Measurements from ENCODE around the gene FRMPD4. TPM values are rescaled to one million over a fixed set of nuclear protein-coding genes. Genes with fewer than 3 reads are reported as not detected.
"Not testable (repeated sequence)": the region's sequence is repeated elsewhere in the genome, so short reads cannot be mapped to it uniquely, and the experiment has no call there.

Gene FRMPD4
- total RNA-seq, result 34.5 TPM

- DNase-seq, result peak; percentile 13
These were observed at the start of gene FRMPD4 for GRCh38 chrX:12138361-12139313. FRMPD4 (plus strand) TSS chrX:12138473; CDS start chrX:12138972, 499 bp downstream.

- no peak for DNase-seq
These were observed 48.5 kb upstream of the FRMPD4 start for GRCh38 chrX:12089740-12090139.

GRCh38 chrX:12113321-12113720 lies 25.0 kb upstream of the FRMPD4 start:
- DNase-seq, result no peak

- no peak for DNase-seq
These were observed 22.9 kb upstream of the FRMPD4 start for GRCh38 chrX:12115377-12115776.

GRCh38 chrX:12118134-12118533 lies 20.1 kb upstream of the FRMPD4 start:
- DNase-seq, result no peak

DNA sequence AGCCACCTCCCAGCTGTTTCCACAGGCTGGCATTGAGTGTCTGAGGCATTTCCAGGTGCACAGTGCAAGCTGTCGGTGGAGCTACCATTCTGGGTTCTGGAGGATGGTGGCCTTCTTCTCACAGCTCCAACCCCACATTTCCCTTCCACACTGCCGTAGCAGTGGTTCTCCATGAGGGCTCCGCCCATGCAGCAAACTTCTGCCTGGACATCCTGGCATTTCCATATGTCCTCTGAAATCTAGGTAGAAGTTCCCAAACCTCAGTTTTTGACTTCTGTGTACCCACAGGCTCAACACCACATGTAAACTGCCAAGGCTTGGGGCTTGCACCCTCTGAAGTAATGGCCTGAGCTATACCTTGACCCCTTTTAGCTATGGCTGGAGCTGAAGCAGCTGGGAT lies 10.3 kb upstream of the FRMPD4 start:
- DNase-seq, result no peak

DNA sequence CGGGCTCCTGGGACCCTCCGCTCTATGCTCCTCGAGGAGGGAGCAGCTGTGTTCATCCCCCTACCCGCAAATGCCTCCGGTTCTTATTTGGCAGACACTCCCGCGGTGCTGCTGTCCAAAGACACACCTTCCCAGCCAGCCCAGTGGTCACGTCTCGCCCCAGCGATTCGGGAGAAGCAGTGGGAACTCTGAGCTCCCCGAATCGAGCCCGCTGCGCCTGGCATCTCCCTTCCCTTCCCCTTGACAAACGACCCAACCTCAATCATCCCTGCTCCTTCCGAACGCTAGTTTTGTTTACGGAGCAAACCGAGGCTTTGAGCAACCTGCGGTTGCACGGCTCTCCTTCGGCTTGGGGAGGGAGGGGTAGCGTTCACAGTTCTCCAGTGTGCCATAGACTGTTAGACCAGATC lies 317 bp upstream of the FRMPD4 start:
- no peak for DNase-seq

- DNase-seq, result no peak
These were observed 1.8 kb downstream of the FRMPD4 start for GRCh38 chrX:12139934-12140611.

GRCh38 chrX:12141511-12141910 lies 3.2 kb downstream of the FRMPD4 start:
- DNase-seq, result no peak

DNA sequence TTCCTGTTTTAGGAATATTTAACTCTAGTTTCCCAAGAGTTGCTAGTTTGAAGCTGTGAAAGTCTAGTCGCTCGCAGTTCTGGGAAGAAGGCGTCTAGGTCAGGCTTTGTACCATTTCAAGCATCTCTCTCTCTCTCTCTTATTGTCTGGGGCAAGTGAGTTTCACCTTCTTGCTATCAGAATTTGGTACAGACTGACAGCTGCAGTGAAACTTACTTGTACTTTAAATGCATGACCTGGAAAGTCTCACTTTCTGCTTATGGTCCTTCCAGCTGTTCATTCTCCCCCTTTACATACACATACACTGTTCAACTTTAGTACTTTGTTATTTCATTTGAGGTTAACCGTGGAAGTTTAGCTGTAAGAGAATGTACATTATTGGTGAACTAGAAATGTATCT lies 4.4 kb downstream of the FRMPD4 start:
- no peak for DNase-seq

DNA sequence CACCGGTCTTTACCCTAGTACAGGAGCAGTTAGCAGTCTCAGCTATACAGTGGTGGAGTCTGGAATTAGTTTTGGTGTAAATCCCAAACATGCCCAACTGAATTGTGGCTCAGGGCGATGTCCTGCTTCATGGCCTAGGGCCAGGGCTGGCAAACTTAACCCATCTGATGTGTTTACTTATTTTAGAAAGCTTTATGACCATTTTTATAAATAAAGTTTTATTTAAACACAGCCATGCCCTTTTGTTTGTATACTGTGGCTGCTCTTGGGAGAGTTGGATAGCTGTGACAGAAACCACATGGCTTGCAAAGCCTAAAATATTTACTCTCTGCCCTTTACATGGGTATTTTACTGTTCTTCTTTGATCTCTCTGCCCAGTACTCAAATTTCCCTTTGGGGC lies 7.1 kb downstream of the FRMPD4 start:
- DNase-seq, result no peak

GRCh38 chrX:12149670-12150407 lies 11.6 kb downstream of the FRMPD4 start:
- no peak for DNase-seq

- DNase-seq, result no peak
These were observed 15.0 kb downstream of the FRMPD4 start for GRCh38 chrX:12153317-12153716.

DNA sequence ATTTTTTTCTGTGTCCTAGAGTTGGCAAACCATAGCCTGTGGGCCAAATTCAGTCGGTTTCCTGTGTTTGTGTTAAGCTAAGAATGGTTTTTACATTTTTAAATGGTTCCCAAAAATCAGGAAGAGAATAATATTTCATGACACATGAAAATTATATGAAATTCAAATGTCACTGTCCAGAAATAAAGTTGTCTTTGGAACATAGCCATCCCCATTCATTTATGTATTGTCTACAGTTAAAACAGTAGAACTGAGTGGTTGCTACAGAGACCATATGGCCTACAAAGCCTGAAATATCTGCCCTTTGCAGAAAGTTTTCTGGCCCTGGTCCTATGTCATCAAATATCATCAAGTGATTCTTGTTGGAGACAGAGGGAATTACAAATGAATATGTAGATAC lies 15.5 kb downstream of the FRMPD4 start:
- DNase-seq, result no peak

DNA sequence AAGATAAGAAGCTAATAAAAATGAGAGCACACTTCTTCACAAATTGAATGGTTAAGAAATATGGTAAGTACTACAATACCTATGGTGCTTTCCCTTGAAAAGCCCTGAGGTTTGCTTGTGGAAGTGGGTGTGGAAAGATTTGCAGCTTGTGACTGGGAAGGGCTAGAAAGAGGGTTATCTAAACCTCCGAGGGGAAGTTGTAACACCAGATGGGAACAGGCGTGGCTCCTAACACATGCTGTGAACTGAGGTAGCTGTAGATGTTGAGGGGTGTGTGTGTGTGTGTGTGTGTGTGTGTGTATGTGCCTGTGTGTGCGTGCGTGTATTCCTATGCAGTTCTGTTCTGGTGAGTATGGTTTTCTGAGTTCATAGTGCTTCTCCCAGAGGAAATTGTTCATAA lies 21.5 kb downstream of the FRMPD4 start:
- no peak for DNase-seq

GRCh38 chrX:12162420-12162819 lies 24.1 kb downstream of the FRMPD4 start:
- no peak for DNase-seq

GRCh38 chrX:12164180-12164579 lies 25.9 kb downstream of the FRMPD4 start:
- DNase-seq, result not testable (repeated sequence)

DNA sequence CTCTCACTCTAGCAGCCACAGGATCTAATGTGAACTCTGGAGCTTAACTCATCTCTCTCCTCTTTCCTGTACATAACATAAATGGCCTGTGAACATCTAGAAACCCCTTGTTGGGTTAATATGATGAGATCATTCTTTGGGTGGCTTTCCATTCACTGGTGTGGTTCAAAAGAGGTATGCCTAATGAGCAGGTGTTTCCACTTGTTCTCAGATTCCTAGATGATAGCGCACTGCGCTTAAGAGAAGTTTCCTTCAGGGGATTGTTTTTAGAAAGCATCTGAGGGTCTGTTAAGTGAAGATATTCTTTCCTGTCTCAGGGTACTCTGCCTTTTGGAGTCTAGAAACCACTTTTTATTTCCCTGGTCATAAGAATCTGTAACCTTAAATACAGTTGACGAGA lies 32.5 kb downstream of the FRMPD4 start:
- DNase-seq, result no peak

DNA sequence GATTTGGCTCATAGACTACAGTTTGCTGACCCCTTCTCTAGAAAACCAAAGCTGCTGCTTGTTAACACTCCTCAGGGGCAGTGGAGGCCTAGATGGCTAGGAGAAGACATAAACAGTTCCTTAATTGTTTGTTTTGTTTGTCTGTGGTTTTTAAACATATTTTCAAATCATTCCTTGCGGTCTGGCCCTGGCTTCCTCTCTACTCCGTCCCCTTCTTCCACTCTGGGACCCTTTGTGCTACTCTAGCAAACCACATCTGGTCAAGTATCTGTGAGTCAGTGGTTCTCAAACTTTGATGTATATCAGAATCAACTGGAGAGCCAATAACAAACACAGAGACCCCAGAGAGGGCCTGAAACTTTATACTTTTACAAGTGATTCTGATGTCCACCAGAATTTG lies 36.1 kb downstream of the FRMPD4 start:
- DNase-seq, result no peak

DNA sequence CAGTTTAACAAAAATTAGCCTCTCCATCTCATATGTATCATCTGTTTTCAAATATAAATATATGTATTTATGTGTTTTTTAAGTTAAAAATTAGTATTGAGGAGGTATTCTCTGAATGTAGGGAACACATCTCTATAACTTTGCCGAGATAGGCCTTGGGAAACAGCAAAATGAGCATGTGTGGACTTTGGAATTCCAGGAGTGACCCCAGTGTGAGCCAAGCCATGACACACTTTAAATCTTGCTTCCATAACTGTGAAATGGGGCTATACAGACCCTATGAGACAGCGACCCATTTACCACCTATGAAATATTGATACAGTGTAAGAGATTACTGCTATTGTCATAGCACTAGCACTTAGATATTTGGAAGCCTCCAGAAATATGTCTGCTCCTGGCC lies 58.8 kb downstream of the FRMPD4 start:
- DNase-seq, result no peak

DNA sequence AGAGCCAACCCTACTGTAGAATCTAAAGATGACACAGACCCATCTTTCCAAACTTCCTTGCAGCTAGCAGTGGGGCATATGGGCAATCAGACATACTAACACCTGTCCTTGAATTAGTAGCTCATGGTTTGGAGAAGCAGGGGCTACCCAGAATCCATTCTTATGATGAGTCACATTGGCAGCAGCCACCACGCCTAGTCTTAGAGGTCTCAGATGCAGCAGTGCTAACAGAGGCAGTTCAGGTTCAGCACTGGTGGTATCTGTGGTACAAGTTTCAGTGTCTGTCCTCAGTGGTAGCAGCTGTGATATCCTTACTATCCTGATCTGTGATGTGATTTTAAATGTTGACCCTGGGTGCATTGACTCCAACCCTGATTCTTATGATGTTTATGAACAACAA lies 68.1 kb downstream of the FRMPD4 start:
- no peak for DNase-seq

DNA sequence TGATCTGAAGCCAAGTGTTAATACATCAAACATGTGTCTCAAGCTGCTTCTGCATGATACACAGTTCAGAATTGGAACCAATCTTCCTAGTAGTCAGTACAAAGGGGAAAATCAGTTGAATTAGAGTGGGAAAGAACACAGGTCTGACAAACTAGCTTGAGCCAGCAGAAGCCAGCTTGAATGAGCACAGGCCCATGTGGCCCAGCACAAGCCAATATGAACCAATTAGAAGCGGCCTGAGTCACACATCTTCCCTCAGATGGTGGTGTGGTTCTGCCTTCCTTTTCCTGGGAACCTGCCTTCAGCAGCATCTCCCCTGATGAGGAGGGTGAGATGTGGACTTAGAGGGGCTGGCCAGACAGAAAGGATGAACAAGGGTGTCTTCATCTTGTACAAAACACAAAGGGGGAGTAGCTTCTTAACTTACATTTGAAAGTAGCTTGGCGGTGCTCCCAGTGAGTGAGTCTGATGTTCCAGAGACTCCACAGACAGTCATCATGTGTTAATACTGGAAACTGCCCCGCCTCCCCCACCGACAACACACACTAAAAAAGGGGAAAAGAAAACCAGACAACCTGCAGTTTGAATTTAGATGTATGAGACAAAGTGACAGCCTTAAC lies 72.0 kb downstream of the FRMPD4 start:
- no peak for DNase-seq

DNA sequence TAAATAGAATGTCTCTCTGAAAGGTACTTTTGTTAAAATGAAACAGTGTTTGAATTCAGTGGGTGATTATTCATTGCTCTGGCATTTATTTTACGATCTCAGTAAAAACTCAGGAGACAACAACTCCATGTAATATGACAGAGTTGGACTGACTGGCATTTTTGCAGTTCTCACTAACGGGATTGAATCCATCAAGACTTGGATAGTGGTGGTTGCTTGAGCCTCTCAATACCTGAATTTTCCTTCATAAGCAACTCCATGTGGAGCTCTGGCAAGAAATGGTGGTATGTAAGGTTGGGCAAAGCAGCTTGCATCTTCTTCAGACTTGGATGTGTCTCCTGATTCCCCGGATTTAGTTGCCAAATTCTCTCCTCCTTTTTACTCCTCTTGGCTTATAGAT lies 72.7 kb downstream of the FRMPD4 start:
- no peak for DNase-seq

Data from occipital lobe (tissue), 2 donors.